Measurements from ENCODE around the gene CLCN1. TPM values are rescaled to one million over a fixed set of nuclear protein-coding genes. Genes with fewer than 3 reads are reported as not detected.

Gene CLCN1
- total and polyA plus RNA-seq, 2 donors from 2014 or later = 0.35 TPM; not detected in 1

DNA sequence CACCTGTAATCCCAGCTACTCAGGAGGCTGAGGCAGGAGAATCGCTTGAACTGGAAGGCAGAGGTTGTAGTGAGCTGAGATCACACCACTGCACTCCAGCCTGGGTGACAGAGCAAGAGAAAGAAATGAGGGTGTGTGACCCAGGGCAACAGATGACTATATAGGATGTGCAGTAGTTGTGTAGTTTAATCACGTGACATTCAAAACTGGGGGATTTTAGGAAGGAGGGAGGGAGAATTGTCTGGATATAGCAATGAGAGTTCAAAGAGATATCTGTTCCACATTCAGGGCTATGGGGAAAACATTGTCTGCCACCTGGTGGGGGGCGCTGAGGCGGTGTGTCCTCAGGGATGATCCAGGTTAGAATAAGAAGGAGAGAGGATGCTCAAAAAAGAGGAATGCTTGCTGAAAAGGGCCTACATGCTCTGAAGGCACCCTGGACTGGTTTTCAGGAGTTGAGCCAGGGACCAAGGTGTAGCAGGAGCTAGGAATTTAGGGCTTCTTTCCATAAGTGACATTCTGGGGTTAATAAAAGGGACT lies 57.4 kb downstream of the CLCN1 start:
- DNase-seq = peak in 1 of 5 donors; percentile 14
- intact Hi-C loops (cut with DNase I) = no loop called here
- H3K9ac ChIP-seq (ENCODE audit: low read length in 3 of 3) = no peak overlapping the region
- no peaks in the 10 kb centered on the region for H3K36me3 ChIP-seq (ENCODE audit: control insufficient read depth in 2 of 3, insufficient read depth in 3 of 3, low read length in 3 of 3)
- H3K4me3 ChIP-seq (ENCODE audit: low read length in 3 of 3) = no peak overlapping the region
- H3K9me3 ChIP-seq (ENCODE audit: control insufficient read depth in 2 of 3, insufficient read depth in 1 of 3, low read length in 3 of 3) = no peaks in the 10 kb centered on the region
- TF ChIP-seq, protein P1, sequence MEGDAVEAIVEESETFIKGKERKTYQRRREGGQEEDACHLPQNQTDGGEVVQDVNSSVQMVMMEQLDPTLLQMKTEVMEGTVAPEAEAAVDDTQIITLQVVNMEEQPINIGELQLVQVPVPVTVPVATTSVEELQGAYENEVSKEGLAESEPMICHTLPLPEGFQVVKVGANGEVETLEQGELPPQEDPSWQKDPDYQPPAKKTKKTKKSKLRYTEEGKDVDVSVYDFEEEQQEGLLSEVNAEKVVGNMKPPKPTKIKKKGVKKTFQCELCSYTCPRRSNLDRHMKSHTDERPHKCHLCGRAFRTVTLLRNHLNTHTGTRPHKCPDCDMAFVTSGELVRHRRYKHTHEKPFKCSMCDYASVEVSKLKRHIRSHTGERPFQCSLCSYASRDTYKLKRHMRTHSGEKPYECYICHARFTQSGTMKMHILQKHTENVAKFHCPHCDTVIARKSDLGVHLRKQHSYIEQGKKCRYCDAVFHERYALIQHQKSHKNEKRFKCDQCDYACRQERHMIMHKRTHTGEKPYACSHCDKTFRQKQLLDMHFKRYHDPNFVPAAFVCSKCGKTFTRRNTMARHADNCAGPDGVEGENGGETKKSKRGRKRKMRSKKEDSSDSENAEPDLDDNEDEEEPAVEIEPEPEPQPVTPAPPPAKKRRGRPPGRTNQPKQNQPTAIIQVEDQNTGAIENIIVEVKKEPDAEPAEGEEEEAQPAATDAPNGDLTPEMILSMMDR (IDR thresholded peaks at IDR 0.05; ENCODE audit: borderline replicate concordance, extremely low read depth, insufficient read depth) = no peak
- no peaks in the 10 kb centered on the region for H3K27me3 ChIP-seq (ENCODE audit: control insufficient read depth, insufficient read depth, low read length)
- no peak overlapping the region for H3K27ac ChIP-seq (ENCODE audit: low read depth in 2 of 2, low read length in 2 of 2)
- peaks cover 0 to 6% (median 0%) of the 10 kb centered on the region in 3 donors for H3K4me1 ChIP-seq (ENCODE audit: control insufficient read depth in 2 of 3, insufficient read depth in 2 of 3, low read depth in 1 of 3, low read length in 3 of 3)
- FAIRE-seq = no peak

DNA sequence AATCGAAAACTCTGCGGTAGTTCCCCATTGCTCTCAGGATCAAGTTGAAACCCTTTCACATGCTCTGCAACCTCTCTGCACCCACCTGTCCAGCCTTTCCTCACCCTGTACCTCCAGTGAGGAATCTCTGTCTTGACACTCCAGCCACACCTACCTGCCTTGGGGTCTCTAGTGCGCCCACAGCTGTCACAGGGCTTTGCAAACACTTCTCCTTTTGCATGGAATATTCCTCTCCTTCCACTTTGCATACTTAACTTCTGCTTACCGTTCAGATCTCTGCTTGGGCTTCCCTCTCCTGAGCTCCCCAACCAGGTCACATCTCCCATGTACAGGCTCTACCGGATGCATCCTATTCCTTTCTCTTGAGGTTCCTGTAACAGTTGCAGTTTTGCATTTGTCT lies 58.6 kb downstream of the CLCN1 start:
- peak in 1 of 5 donors; percentile 21 for DNase-seq
- intact Hi-C loops (cut with DNase I) = no loop called here
- no peak for FAIRE-seq
- H3K27ac ChIP-seq (ENCODE audit: low read depth in 2 of 2, low read length in 2 of 2) = no peak overlapping the region
- no peaks in the 10 kb centered on the region for H3K27me3 ChIP-seq (ENCODE audit: control insufficient read depth, insufficient read depth, low read length)
- no peak overlapping the region for H3K4me3 ChIP-seq (ENCODE audit: low read length in 3 of 3)
- H3K9me3 ChIP-seq (ENCODE audit: control insufficient read depth in 2 of 3, insufficient read depth in 1 of 3, low read length in 3 of 3) = no peaks in the 10 kb centered on the region
- H3K36me3 ChIP-seq (ENCODE audit: control insufficient read depth in 2 of 3, insufficient read depth in 3 of 3, low read length in 3 of 3) = no peaks in the 10 kb centered on the region
- H3K4me1 ChIP-seq (ENCODE audit: control insufficient read depth in 2 of 3, insufficient read depth in 2 of 3, low read depth in 1 of 3, low read length in 3 of 3) = peaks cover 0 to 6% (median 2%) of the 10 kb centered on the region in 3 donors
- TF ChIP-seq, protein P1 (IDR thresholded peaks at IDR 0.05; ENCODE audit: borderline replicate concordance, extremely low read depth, insufficient read depth) = no peak
- H3K9ac ChIP-seq (ENCODE audit: low read length in 3 of 3) = no peak overlapping the region

DNA sequence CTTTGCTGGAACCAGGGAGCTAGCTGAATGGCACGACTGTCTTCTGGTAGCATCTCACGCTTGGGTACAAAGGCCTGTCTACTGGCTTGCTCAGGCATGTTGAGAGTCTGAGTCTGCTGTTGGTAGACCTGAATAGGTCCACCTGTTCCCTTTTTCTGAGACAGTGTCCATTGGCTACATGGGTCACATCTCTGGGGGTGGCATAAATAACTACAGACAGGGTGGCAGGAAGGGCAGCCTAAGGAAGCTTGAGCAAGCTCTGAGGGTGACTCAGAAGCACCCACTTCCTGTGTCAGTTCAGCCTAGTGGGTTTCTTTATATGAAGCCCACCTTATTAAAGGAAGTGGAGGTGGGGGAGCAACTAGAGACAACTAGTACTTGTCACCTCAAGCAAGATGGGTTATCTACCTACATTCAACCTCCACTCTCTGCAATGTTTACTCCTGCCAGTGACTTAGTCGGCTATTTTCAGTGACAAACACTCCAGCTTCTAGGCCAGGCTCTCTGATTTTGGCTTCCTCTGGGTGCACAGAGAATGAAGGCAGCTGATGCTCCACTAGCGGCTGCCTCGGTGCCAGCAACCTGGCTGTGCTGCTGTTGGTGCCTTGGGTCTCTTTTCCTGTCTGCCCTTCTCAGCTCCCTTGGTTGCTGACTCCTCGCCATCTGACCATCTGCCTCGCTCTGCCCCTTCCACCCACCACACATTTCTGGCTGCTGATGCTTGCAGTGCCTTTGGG lies 59.6 kb downstream of the CLCN1 start:
- TF ChIP-seq, protein P1 (IDR thresholded peaks at IDR 0.05; ENCODE audit: borderline replicate concordance, extremely low read depth, insufficient read depth) = no peak
- Histone ChIP-seq H3K27ac (ENCODE audit: low read depth in 2 of 2, low read length in 2 of 2) (no peak overlapping the region), H3K36me3 (ENCODE audit: control insufficient read depth in 2 of 3, insufficient read depth in 3 of 3, low read length in 3 of 3) (no peaks in the 10 kb centered on the region), H3K4me3 (ENCODE audit: low read length in 3 of 3) (no peak overlapping the region), H3K9me3 (ENCODE audit: control insufficient read depth in 2 of 3, insufficient read depth in 1 of 3, low read length in 3 of 3) (no peaks in the 10 kb centered on the region), H3K9ac (ENCODE audit: low read length in 3 of 3) (no peak overlapping the region), H3K4me1 (ENCODE audit: control insufficient read depth in 2 of 3, insufficient read depth in 2 of 3, low read depth in 1 of 3, low read length in 3 of 3) (peaks cover 3 to 6% (median 3%) of the 10 kb centered on the region in 3 donors), H3K27me3 (ENCODE audit: control insufficient read depth, insufficient read depth, low read length) (no peaks in the 10 kb centered on the region)
- FAIRE-seq = no peak
- DNase-seq = peak in 1 of 5 donors; percentile 51
- intact Hi-C loops (cut with DNase I) = no loop called here

Data from kidney (tissue), 14 donors.